ENCODE measurements around the gene DIAPH2. TPM values are rescaled to one million over a fixed set of nuclear protein-coding genes. Genes with fewer than 3 reads are reported as not detected.

DIAPH2 gene
- total and polyA plus RNA-seq, 2 donors from 2014 or later = 2.1 to 15.0 TPM

DNA sequence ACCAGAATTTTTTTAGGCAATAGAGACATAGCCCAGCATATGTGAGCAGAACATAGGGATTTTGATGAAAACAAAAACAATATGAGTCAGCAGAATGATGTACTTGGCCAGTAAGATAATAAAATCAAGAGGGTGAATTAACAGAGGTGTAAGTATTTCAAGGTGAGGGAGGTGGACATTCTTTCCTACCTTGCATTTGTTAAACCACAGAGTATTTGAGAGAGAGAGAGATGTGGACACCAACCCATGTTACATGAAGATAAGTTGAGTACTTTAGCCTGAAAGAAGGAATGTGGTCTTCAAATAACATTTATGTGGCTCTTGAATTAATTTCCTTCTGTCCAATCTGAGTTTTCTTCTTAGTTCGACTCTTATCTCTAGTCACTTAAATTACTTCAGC, 68.6 kb downstream of the DIAPH2 start:
- H3K4me1 ChIP-seq (ENCODE audit: control insufficient read depth in 2 of 3, insufficient read depth in 2 of 3, low read depth in 1 of 3, low read length in 3 of 3) = no peaks in the 10 kb centered on the region
- intact Hi-C loops (cut with DNase I) = no loop called here
- peak in 1 of 5 donors; percentile 1 for DNase-seq
- TF ChIP-seq, protein P1, sequence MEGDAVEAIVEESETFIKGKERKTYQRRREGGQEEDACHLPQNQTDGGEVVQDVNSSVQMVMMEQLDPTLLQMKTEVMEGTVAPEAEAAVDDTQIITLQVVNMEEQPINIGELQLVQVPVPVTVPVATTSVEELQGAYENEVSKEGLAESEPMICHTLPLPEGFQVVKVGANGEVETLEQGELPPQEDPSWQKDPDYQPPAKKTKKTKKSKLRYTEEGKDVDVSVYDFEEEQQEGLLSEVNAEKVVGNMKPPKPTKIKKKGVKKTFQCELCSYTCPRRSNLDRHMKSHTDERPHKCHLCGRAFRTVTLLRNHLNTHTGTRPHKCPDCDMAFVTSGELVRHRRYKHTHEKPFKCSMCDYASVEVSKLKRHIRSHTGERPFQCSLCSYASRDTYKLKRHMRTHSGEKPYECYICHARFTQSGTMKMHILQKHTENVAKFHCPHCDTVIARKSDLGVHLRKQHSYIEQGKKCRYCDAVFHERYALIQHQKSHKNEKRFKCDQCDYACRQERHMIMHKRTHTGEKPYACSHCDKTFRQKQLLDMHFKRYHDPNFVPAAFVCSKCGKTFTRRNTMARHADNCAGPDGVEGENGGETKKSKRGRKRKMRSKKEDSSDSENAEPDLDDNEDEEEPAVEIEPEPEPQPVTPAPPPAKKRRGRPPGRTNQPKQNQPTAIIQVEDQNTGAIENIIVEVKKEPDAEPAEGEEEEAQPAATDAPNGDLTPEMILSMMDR (IDR thresholded peaks at IDR 0.05; ENCODE audit: borderline replicate concordance, extremely low read depth, insufficient read depth) = no peak
- no peak overlapping the region for H3K27ac ChIP-seq (ENCODE audit: low read depth in 2 of 2, low read length in 2 of 2)
- H3K27me3 ChIP-seq (ENCODE audit: control insufficient read depth, insufficient read depth, low read length) = no peaks in the 10 kb centered on the region
- H3K9me3 ChIP-seq (ENCODE audit: control insufficient read depth in 2 of 3, insufficient read depth in 1 of 3, low read length in 3 of 3) = no peaks in the 10 kb centered on the region
- FAIRE-seq = no peak
- no peak overlapping the region for H3K4me3 ChIP-seq (ENCODE audit: low read length in 3 of 3)
- H3K9ac ChIP-seq (ENCODE audit: low read length in 3 of 3) = no peak overlapping the region
- H3K36me3 ChIP-seq (ENCODE audit: control insufficient read depth in 2 of 3, insufficient read depth in 3 of 3, low read length in 3 of 3) = no peaks in the 10 kb centered on the region

DNA sequence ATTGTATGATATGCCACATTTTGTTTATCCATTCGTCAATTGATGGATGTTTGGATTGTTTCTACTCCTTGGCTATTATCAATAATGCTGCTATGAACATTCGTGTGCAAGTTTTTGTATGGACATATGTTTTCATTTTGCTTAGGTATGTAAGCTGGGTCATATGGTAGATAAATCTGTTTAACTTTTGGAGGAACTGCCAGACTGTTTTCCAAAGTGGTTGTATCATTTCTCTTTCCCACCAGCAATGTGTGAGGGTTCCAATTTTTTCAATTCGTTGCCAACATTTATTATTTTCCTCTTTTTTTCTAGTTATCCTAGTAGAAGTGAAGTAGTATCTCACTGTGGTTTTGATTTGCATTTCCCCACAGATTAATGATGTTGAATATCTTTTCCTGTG, 71.8 kb downstream of the DIAPH2 start:
- H3K9me3 ChIP-seq (ENCODE audit: control insufficient read depth in 2 of 3, insufficient read depth in 1 of 3, low read length in 3 of 3) = no peaks in the 10 kb centered on the region
- DNase-seq = no peak
- H3K27ac ChIP-seq (ENCODE audit: low read depth in 2 of 2, low read length in 2 of 2) = no peak overlapping the region
- no peaks in the 10 kb centered on the region for H3K4me1 ChIP-seq (ENCODE audit: control insufficient read depth in 2 of 3, insufficient read depth in 2 of 3, low read depth in 1 of 3, low read length in 3 of 3)
- FAIRE-seq = no peak
- H3K27me3 ChIP-seq (ENCODE audit: control insufficient read depth, insufficient read depth, low read length) = no peaks in the 10 kb centered on the region
- intact Hi-C loops (cut with DNase I) = no loop called here
- H3K9ac ChIP-seq (ENCODE audit: low read length in 3 of 3) = no peak overlapping the region
- H3K4me3 ChIP-seq (ENCODE audit: low read length in 3 of 3) = no peak overlapping the region
- no peaks in the 10 kb centered on the region for H3K36me3 ChIP-seq (ENCODE audit: control insufficient read depth in 2 of 3, insufficient read depth in 3 of 3, low read length in 3 of 3)
- TF ChIP-seq, protein P1 (IDR thresholded peaks at IDR 0.05; ENCODE audit: borderline replicate concordance, extremely low read depth, insufficient read depth) = no peak

DNA sequence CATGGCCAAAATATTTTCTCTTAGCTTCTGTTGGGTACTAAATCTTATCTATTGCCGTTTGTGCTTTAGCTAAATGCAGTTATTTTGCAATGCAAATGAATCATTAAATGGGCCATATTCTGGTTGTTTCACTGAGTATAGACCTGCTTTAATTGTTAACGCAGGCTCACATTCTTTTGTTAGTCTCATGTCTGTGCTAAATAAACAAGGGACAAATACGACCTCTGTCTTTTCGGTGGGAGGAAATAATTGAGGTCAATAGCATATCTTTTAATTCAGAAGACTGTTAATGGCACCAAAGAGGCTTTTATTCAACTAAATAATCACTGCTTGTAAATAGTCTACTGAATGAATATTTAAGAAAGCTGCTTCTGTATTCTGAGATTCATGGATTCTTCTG, 76.9 kb downstream of the DIAPH2 start:
- intact Hi-C loops (cut with DNase I) = no loop called here
- no peaks in the 10 kb centered on the region for H3K4me1 ChIP-seq (ENCODE audit: control insufficient read depth in 2 of 3, insufficient read depth in 2 of 3, low read depth in 1 of 3, low read length in 3 of 3)
- H3K9me3 ChIP-seq (ENCODE audit: control insufficient read depth in 2 of 3, insufficient read depth in 1 of 3, low read length in 3 of 3) = no peaks in the 10 kb centered on the region
- FAIRE-seq = no peak
- no peak for DNase-seq
- H3K36me3 ChIP-seq (ENCODE audit: control insufficient read depth in 2 of 3, insufficient read depth in 3 of 3, low read length in 3 of 3) = no peaks in the 10 kb centered on the region
- H3K9ac ChIP-seq (ENCODE audit: low read length in 3 of 3) = no peak overlapping the region
- TF ChIP-seq, protein P1 (IDR thresholded peaks at IDR 0.05; ENCODE audit: borderline replicate concordance, extremely low read depth, insufficient read depth) = no peak
- no peak overlapping the region for H3K27ac ChIP-seq (ENCODE audit: low read depth in 2 of 2, low read length in 2 of 2)
- no peak overlapping the region for H3K4me3 ChIP-seq (ENCODE audit: low read length in 3 of 3)
- no peaks in the 10 kb centered on the region for H3K27me3 ChIP-seq (ENCODE audit: control insufficient read depth, insufficient read depth, low read length)

DNA sequence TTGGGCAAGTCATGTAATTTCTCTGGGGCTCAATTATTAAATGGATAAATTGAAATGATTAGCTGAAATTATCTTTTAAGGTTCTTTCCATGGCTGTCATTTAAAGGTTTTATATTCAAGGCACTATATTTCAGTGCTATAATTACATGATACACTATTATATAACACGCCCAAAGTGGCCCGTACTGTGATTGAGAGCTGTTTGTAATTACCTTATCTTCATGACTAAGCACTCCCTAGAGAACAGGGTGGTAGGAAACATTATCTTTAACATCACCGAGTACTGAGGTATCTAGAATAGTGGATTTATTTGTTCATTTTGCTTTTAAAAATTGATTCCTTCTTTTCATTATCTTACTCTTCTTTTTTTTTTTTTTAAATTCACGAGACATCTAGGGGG, 79.0 kb downstream of the DIAPH2 start:
- intact Hi-C loops (cut with DNase I) = no loop called here
- Histone ChIP-seq H3K27me3 (ENCODE audit: control insufficient read depth, insufficient read depth, low read length) (no peaks in the 10 kb centered on the region), H3K36me3 (ENCODE audit: control insufficient read depth in 2 of 3, insufficient read depth in 3 of 3, low read length in 3 of 3) (no peaks in the 10 kb centered on the region), H3K9ac (ENCODE audit: low read length in 3 of 3) (no peak overlapping the region), H3K4me3 (ENCODE audit: low read length in 3 of 3) (no peak overlapping the region), H3K9me3 (ENCODE audit: control insufficient read depth in 2 of 3, insufficient read depth in 1 of 3, low read length in 3 of 3) (no peaks in the 10 kb centered on the region), H3K27ac (ENCODE audit: low read depth in 2 of 2, low read length in 2 of 2) (no peak overlapping the region), H3K4me1 (ENCODE audit: control insufficient read depth in 2 of 3, insufficient read depth in 2 of 3, low read depth in 1 of 3, low read length in 3 of 3) (no peaks in the 10 kb centered on the region)
- TF ChIP-seq, protein P1 (IDR thresholded peaks at IDR 0.05; ENCODE audit: borderline replicate concordance, extremely low read depth, insufficient read depth) = no peak
- DNase-seq (no peak), FAIRE-seq (no peak)
